GDM1 (cell line): ENCODE measurements around the gene JMY.
A peak's percentile ranks its signal among the peaks of the same experiment; 100 is the strongest.

Experiments used
- DNase-seq: peaks from one replicate; lab custom pipeline; 2025; lab: John Stamatoyannopoulos, UW

JMY gene, protein sequence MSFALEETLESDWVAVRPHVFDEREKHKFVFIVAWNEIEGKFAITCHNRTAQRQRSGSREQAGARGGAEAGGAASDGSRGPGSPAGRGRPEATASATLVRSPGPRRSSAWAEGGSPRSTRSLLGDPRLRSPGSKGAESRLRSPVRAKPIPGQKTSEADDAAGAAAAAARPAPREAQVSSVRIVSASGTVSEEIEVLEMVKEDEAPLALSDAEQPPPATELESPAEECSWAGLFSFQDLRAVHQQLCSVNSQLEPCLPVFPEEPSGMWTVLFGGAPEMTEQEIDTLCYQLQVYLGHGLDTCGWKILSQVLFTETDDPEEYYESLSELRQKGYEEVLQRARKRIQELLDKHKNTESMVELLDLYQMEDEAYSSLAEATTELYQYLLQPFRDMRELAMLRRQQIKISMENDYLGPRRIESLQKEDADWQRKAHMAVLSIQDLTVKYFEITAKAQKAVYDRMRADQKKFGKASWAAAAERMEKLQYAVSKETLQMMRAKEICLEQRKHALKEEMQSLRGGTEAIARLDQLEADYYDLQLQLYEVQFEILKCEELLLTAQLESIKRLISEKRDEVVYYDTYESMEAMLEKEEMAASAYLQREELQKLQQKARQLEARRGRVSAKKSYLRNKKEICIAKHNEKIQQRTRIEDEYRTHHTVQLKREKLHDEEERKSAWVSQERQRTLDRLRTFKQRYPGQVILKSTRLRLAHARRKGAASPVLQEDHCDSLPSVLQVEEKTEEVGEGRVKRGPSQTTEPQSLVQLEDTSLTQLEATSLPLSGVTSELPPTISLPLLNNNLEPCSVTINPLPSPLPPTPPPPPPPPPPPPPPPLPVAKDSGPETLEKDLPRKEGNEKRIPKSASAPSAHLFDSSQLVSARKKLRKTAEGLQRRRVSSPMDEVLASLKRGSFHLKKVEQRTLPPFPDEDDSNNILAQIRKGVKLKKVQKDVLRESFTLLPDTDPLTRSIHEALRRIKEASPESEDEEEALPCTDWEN

GRCh38 chr5:79235634-79236361 is at the start of gene JMY:
TSS of gene JMY (plus strand) at chr5:79236131. CDS start at chr5:79236651, 520 bp downstream.
- DNase-seq = peak; percentile 80

DNA sequence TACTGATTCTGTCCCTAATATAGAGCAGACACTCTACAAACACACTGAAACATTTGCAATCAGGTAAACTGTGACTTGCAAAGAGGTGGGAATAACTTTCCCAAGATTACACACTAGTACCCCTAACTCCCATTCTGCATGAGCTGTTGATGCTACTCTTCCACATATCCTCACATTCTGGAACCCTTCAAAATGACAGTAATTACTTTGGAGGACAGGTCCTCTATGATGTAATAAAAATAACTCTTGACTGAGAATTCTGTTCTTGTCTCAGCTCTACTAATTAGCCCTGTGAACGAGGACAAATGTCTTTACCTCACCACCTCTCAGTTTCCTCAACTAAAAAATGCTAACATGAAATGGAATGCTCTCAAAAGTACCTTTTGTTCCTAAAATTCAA is 49.5 kb upstream of the JMY start:
- DNase-seq = no peak

- DNase-seq = no peak
Measured at GRCh38 chr5:79189439-79190234, 46.3 kb upstream of the JMY start.

DNA sequence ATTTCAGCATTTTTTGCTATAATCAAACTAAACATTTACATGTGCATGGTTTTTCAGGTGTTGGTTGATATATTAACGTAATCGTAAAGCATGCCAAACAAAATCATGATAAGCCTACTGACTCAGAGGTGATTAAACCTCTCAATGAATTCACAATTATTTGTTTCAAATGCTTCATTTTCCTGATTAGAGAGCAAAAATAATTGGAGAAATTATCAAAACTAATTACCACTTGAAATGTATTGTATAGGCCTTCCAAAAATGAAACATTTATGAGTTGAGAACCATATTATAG is 45.7 kb upstream of the JMY start:
- no peak for DNase-seq

DNA sequence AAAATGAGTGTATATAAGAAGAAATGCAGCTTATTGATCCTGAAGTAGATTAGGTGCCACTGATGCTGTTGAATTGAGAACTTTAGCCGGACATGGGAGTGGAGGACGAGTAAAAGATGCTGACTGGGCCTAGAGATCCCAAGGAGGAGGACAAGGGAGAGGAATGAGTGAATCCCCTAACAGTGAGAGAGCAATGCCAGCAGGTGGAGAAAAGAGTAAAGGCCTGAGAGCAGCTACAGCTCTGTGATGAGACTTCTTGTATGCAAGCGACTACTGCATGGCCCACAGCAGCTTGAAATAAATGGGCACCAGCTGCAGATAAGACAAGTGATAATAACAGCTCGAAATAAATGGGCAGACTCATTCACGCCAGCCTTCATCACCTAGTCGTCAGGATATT is 44.5 kb upstream of the JMY start:
- DNase-seq = no peak

DNA sequence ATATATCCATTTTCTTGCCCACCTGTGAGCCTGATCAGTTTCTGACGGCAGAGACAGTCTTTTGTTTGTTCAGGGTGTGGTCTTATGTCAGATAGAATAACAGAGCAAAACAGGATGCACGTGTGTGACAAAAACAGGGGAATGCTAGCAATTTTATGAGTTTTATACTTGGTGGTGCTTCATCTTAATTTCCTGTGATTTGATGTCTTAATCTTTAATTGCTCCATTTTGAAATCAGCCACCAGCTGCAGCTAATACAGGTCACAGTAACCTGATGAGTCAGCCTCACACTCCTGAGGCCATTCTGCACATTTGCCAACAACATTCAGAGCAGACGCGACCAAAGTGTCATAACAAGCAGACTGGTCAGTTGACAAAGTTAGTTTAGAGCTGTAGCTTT is 42.3 kb upstream of the JMY start:
- no peak for DNase-seq

- DNase-seq = no peak
Measured at GRCh38 chr5:79200573-79201183, 35.3 kb upstream of the JMY start.

- DNase-seq = no peak
Measured at GRCh38 chr5:79201206-79201605, 34.7 kb upstream of the JMY start.

DNA sequence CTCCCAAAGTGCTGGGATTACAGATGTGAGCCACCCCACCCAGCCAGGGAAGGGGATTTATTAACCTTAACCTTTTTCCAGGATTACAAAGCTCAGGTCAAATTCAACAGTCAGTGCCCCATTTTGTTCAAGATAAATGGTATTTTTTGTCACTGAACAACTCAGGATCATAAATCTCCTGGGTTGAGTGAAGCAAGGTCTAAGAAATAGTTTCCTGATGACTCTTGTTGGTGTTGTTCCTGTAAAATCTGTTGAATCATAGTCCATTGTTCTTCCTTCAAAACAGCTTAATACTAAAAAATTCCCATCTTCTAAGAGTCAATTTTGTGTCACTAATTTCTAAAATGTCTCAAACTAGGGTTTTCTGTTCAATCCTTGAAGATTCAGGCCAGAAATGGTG is 33.9 kb upstream of the JMY start:
- DNase-seq = no peak

- DNase-seq = no peak
Measured at GRCh38 chr5:79205965-79206364, 30.0 kb upstream of the JMY start.

- DNase-seq = no peak
Measured at GRCh38 chr5:79206541-79206940, 29.4 kb upstream of the JMY start.

GRCh38 chr5:79209505-79209904 is 26.4 kb upstream of the JMY start:
- DNase-seq = no peak

GRCh38 chr5:79224286-79224984 is 11.5 kb upstream of the JMY start:
- no peak for DNase-seq

DNA sequence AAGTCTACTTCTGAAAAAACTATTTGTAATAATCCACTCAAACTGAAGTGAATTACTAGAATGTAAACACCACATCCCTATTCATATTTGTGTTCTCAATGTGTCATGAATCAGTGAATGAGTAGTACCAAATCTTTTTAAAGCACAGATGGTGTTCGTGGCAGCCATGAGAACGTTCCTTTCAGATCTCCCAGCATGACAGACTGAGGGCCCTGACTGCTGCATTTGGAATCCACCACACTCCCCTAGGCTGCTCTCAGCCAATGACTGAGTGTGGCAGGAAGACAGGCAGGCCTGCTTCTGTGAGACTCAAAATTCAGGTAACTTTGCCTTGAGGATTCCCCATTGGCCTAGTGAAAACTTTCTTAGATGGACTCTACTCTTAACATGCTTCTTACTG is 10.9 kb upstream of the JMY start:
- no peak for DNase-seq

GRCh38 chr5:79225441-79225840 is 10.5 kb upstream of the JMY start:
- DNase-seq = no peak

- no peak for DNase-seq
Measured at GRCh38 chr5:79227484-79228025, 8.4 kb upstream of the JMY start.

DNA sequence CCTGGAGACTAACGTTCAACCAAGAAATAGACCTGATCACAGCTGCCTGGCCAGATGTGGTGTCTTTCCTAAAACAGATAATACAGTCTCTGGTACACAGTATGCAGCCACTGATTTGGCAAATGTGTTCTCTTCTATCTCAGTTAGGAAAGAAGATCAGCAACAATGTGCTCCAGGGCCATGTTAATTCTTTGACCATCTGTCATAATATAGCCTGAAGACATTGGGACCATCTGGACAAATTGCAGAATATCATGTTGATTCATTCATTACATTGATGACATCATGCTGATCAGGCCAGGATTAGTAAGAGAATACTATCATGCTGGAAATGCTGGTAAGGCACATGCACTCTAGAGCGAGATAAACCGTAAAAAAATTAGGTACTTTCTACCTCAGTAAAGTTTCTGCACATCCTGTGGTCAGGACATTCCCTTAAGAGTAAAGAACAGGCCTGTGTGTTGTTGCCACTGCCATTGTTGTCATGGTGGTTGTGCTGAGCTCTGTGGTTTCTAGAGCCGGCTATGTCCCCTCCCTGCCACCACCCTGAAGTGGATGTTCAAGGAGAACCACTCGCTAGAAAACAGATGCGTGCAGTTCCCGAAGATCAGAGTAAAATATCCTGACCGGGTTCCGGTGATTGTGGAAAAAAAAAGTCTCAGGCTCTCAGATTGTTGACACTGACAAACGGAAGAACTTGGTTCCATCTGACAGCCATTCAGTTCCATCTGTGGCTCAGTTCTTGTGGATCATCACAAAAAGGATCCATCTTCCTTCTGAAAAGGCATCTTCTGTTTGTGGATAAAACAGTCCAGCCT is 6.4 kb upstream of the JMY start:
- no peak for DNase-seq

DNA sequence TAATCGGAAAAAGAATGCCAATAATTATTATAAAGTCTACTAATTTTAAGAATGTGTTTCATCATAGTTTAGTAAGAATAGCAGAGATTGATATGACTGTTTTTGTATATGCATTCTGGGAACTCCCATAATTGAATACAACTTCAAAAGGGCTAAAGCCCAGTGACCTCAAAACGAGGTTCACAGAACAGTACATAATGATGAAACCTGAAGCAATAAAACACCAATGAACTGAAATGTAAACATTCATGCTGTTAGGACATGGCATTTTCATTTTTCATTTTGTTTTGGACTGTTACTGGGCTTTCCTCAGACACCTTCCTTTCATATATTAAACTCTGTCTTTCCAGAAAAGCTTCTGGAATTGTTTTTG is 684 bp upstream of the JMY start:
- DNase-seq = no peak

GRCh38 chr5:79236362-79236969 is 535 bp downstream of the JMY start:
- DNase-seq = no peak
